ENCODE data around the gene DPEP2.
"Not testable (repeated sequence)": the region's sequence is repeated elsewhere in the genome, so short reads cannot be mapped to it uniquely, and the experiment has no call there.

DPEP2 gene

DNA sequence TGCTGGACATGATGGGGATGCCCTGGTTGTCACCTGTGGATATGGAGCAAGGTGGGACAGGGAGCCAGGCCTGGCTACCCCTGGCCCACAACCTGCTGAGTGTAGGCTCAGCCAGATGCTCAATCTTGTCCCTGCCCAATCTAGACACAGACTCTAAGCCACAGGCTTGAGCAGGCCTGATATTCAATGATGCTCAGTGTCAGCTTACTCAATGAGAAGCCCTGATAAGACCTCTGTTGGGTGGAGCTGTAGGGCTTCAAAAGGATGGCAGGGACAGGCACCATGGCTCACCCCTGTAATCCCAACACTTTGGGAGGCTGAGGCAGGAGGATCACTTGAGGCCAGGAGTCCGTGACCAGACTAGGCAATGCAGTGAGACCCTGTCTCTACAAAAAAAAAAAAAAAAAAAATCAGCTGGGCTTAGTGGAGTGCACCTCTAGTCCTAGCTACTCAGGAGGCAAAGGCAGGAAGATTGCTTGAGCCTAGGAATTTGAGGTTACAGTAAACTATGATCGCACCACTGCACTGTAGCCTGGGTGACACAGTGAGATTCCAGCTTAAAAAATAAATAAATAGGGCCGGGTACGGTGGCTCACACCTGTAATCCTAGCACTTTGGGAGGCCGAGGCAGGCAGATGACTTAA is 58.7 kb downstream of the DPEP2 start:
- TF ChIP-seq, protein P1, sequence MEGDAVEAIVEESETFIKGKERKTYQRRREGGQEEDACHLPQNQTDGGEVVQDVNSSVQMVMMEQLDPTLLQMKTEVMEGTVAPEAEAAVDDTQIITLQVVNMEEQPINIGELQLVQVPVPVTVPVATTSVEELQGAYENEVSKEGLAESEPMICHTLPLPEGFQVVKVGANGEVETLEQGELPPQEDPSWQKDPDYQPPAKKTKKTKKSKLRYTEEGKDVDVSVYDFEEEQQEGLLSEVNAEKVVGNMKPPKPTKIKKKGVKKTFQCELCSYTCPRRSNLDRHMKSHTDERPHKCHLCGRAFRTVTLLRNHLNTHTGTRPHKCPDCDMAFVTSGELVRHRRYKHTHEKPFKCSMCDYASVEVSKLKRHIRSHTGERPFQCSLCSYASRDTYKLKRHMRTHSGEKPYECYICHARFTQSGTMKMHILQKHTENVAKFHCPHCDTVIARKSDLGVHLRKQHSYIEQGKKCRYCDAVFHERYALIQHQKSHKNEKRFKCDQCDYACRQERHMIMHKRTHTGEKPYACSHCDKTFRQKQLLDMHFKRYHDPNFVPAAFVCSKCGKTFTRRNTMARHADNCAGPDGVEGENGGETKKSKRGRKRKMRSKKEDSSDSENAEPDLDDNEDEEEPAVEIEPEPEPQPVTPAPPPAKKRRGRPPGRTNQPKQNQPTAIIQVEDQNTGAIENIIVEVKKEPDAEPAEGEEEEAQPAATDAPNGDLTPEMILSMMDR (IDR thresholded peaks at IDR 0.05; ENCODE audit: control insufficient read depth, extremely low read depth, insufficient read depth), result no peak
- DNase-seq (ENCODE audit: low read depth), result no peak
- H3K4me3 ChIP-seq (ENCODE audit: low read depth, low read length), result no peak overlapping the region

DNA sequence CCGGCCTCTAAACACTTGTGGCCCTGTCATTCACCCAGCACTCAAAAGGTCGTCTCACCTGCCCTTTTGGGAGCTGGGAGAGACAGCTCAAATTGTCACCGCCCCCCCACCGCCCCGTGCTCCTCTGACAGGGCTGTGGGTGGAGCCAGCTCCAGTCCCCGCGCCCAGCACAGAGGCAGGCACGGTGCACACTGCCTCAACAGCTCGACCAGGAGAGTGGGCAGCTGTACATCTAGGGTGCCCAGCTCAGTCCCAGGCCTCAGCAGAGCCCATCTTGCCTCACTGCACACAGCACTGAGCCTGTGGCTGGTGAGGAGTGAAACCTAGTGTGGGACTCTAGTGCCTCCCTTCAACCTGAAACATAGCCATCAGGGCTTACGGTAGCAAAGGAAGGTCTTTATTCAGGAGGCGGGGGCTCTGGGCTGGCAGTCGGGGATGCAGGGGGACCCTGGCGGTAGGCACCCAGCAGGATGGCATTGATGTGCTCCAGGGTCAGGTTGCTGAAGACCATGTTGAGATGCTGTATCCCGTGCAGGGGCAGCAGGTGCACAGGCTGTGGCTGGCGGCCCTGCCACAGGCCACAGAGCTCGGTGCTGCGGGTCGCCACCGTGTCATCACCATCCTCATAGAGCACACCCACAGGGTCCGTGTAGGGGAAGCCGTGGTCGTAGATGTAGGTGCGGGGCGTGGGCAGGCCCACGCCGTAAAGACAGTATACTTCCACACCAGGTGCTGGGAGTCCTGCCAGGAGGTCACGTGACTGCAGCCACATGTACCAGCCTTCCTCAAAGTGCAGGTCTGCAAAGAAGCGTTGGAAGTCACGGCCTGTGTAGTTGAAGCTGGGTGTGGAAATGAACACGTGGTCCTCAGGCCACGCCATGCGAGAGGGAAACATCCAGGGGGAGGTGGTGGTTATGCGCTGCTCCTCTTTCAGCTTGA is 59.5 kb downstream of the DPEP2 start:
- no peak overlapping the region for H3K4me3 ChIP-seq (ENCODE audit: low read depth, low read length)
- TF ChIP-seq, protein P1 (IDR thresholded peaks at IDR 0.05; ENCODE audit: control insufficient read depth, extremely low read depth, insufficient read depth), result no peak
- DNase-seq (ENCODE audit: low read depth), result no peak

DNA sequence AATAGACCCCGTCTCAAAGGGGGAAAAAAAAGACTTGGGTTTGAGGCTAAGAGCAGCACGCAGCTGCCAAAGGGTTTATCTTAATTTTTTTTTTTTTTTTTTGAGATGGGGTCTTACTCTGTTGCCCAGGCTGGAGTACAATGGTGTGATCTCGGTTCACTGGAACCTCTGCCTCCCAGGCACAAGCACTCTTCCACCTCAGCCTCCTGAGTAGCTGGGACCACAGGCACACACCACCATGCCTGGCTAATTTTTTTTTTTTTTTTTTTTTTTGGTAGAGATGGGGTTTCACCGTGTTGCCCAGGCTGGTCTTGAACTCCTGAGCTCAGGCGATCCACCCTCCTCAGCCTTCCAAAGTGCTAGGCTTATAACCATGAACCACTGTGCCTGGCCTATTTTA is 61.6 kb downstream of the DPEP2 start:
- H3K4me3 ChIP-seq (ENCODE audit: low read depth, low read length); DNase-seq (ENCODE audit: low read depth): not testable (repeated sequence)
